ENCODE measurements around the gene PUDP. TPM values are rescaled to one million over a fixed set of nuclear protein-coding genes. Genes with fewer than 3 reads are reported as not detected.

PUDP gene
- total RNA-seq, 1 donor from 2014 or later: 33.7 TPM

- peak; percentile 46 for DNase-seq (ENCODE audit: low spot score)
Measured at GRCh38 chrX:7146703-7147412, 1.1 kb downstream of the PUDP start.

- DNase-seq (ENCODE audit: low spot score): no peak
Measured at GRCh38 chrX:7146020-7146702, 1.8 kb downstream of the PUDP start.

- DNase-seq (ENCODE audit: low spot score): no peak
Measured at GRCh38 chrX:7145454-7145853, 2.5 kb downstream of the PUDP start.

GRCh38 chrX:7143941-7144525 is 3.9 kb downstream of the PUDP start:
- DNase-seq (ENCODE audit: low spot score): no peak

- no peak for DNase-seq (ENCODE audit: low spot score)
Measured at GRCh38 chrX:7143076-7143475, 4.9 kb downstream of the PUDP start.

GRCh38 chrX:7139202-7140081 is 8.5 kb downstream of the PUDP start:
- DNase-seq (ENCODE audit: low spot score): no peak

- DNase-seq (ENCODE audit: low spot score): no peak
Measured at GRCh38 chrX:7134981-7135380, 13.0 kb downstream of the PUDP start.

GRCh38 chrX:7133050-7133440 is 14.9 kb downstream of the PUDP start:
- no peak for DNase-seq (ENCODE audit: low spot score)

- DNase-seq (ENCODE audit: low spot score): peak; percentile 86
Measured at GRCh38 chrX:7132335-7133049, 15.5 kb downstream of the PUDP start.

- peak; percentile 50 for DNase-seq (ENCODE audit: low spot score)
Measured at GRCh38 chrX:7131621-7132020, 16.3 kb downstream of the PUDP start.

- DNase-seq (ENCODE audit: low spot score): no peak
Measured at GRCh38 chrX:7127056-7127455, 20.9 kb downstream of the PUDP start.

GRCh38 chrX:7120878-7121219 is 27.1 kb downstream of the PUDP start:
- no peak for DNase-seq (ENCODE audit: low spot score)

- DNase-seq (ENCODE audit: low spot score): no peak
Measured at GRCh38 chrX:7119950-7120877, 27.7 kb downstream of the PUDP start.

- DNase-seq (ENCODE audit: low spot score): no peak
Measured at GRCh38 chrX:7117587-7117986, 30.4 kb downstream of the PUDP start.

- DNase-seq (ENCODE audit: low spot score): no peak
Measured at GRCh38 chrX:7116081-7116480, 31.9 kb downstream of the PUDP start.

- no peak for DNase-seq (ENCODE audit: low spot score)
Measured at GRCh38 chrX:7115557-7115956, 32.4 kb downstream of the PUDP start.

GRCh38 chrX:7112071-7112470 is 35.9 kb downstream of the PUDP start:
- no peak for DNase-seq (ENCODE audit: low spot score)

GRCh38 chrX:7111518-7111917 is 36.4 kb downstream of the PUDP start:
- no peak for DNase-seq (ENCODE audit: low spot score)

- DNase-seq (ENCODE audit: low spot score): no peak
Measured at GRCh38 chrX:7110821-7111276, 37.1 kb downstream of the PUDP start.

Data from ureter (tissue), 1 donor.